Neural cell (in vitro differentiated cells): Measurements from ENCODE around the gene HOXB4. TPM values are rescaled to one million over a fixed set of nuclear protein-coding genes. Genes with fewer than 3 reads are reported as not detected.

Source experiments
- H2AFZ ChIP-seq: fragments of 200-600, 300-800 bp; sonication (generic), shearing (Covaris generic); 2 replicates; pipeline ENCODE4 v1.6.0; 2014; ENCODE audit warnings: low read depth, mild to moderate bottlenecking, antibody characterized with exemption, low read length, moderate library complexity
- H3F3A ChIP-seq: fragments of 200-600 bp; shearing (Covaris generic); 2 replicates; pipeline ENCODE4 v1.6.1; 2016; ENCODE audit warnings: mild to moderate bottlenecking, moderate library complexity, mixed read lengths, antibody characterized with exemption, low read length; ENCODE audit not compliant: insufficient read depth, poor library complexity, severe bottlenecking
- H3K27ac ChIP-seq: fragments of 200-600, 300-800 bp; sonication (generic), shearing (Covaris generic); 2 replicates; pipeline ENCODE4 v1.5.1; 2014; ENCODE audit warnings: mild to moderate bottlenecking, low read length, moderate library complexity
- H3K27me3 ChIP-seq: fragments of 300-800, 200-600 bp; sonication (generic), shearing (Covaris generic); 2 replicates; pipeline ENCODE4 v1.6.0; 2014; ENCODE audit warnings: mild to moderate bottlenecking, low read depth, low read length, moderate library complexity; ENCODE audit not compliant: insufficient read depth
- H3K36me3 ChIP-seq: fragments of 300-800, 200-600 bp; sonication (generic), shearing (Covaris generic); 2 replicates; pipeline ENCODE4 v1.5.1; 2014; ENCODE audit warnings: mild to moderate bottlenecking, antibody characterized with exemption, low read length, moderate library complexity; ENCODE audit not compliant: insufficient read depth
- H3K4me2 ChIP-seq: fragments of 300-800, 200-600 bp; sonication (generic), shearing (Covaris generic); 2 replicates; pipeline ENCODE4 v1.6.0; 2014; ENCODE audit warnings: mild to moderate bottlenecking, low read length
- H3K4me3 ChIP-seq: fragments of 300-800, 200-600 bp; sonication (generic), shearing (Covaris generic); 2 replicates; pipeline ENCODE4 v1.5.1; 2014; ENCODE audit warnings: mild to moderate bottlenecking, low read length, moderate library complexity
- H3K79me2 ChIP-seq: fragments of 200-600 bp; shearing (Covaris generic); replicated peaks from 2 replicates; pipeline ENCODE4 v1.6.0; 2014; ENCODE audit warnings: mild to moderate bottlenecking, low read length, moderate library complexity; ENCODE audit not compliant: insufficient read depth
- H3K9ac ChIP-seq: fragments of 300-800, 200-600 bp; sonication (generic), shearing (Covaris generic); 2 replicates; pipeline ENCODE4 v1.6.1; 2016; ENCODE audit warnings: mild to moderate bottlenecking, low read length, mixed read lengths
- H3K9me2 ChIP-seq: fragments of 200-600 bp; shearing (Covaris generic); 2 replicates; pipeline ENCODE4 v1.6.1; 2016; ENCODE audit warnings: mild to moderate bottlenecking, low read length, mixed read lengths; ENCODE audit not compliant: insufficient read depth
- H3K9me3 ChIP-seq: fragments of 200-600, 300-800 bp; sonication (generic), shearing (Covaris generic); 2 replicates; pipeline ENCODE4 v1.6.1; 2016; ENCODE audit warnings: mild to moderate bottlenecking, mixed run types, low read length, moderate library complexity, mixed read lengths
- H4K20me1 ChIP-seq: fragments of 200-600 bp; shearing (Covaris generic); 2 replicates; pipeline ENCODE4 v1.6.1; 2016; ENCODE audit warnings: mild to moderate bottlenecking, mixed run types; ENCODE audit not compliant: insufficient read depth
- CTCF ChIP-seq: fragments of 450-650 bp; IDR thresholded peaks from 2 replicates; pipeline ENCODE4 v1.5.1; 2014; ENCODE audit warnings: antibody characterized with exemption, mild to moderate bottlenecking, moderate library complexity; ENCODE audit not compliant: poor library complexity, severe bottlenecking
- EP300 ChIP-seq: fragments of 450-650 bp; conservative IDR thresholded peaks from 2 replicates; pipeline ENCODE4 v1.6.1; 2014; ENCODE audit warnings: antibody characterized with exemption, mild to moderate bottlenecking, moderate library complexity; ENCODE audit not compliant: poor library complexity, severe bottlenecking
- EZH2 ChIP-seq: fragments of 200-600, 300-800 bp; shearing (Covaris generic), sonication (generic); IDR thresholded peaks from 2 replicates; pipeline ENCODE4 v1.6.1; 2014; ENCODE audit warnings: antibody characterized with exemption, low read length, borderline replicate concordance, mild to moderate bottlenecking; ENCODE audit not compliant: insufficient read depth, poor library complexity, severe bottlenecking
- MXI1 ChIP-seq: fragments of 450-650 bp; conservative IDR thresholded peaks from 2 replicates; pipeline ENCODE4 v1.6.1; 2014; ENCODE audit warnings: antibody characterized with exemption, mild to moderate bottlenecking; ENCODE audit not compliant: poor library complexity, severe bottlenecking
- POLR2AphosphoS5 ChIP-seq: IDR thresholded peaks from 2 replicates; pipeline ENCODE4 v1.6.1; 2012
- RAD21 ChIP-seq: fragments of 450-650 bp; conservative IDR thresholded peaks from 2 replicates; pipeline ENCODE4 v1.6.1; 2014; ENCODE audit warnings: antibody characterized with exemption, mild to moderate bottlenecking, moderate library complexity
- REST ChIP-seq: IDR thresholded peaks from 2 replicates; pipeline ENCODE4 v1.6.1; 2012; ENCODE audit warnings: borderline replicate concordance
- SMC3 ChIP-seq: fragments of 450-650 bp; conservative IDR thresholded peaks from 2 replicates; pipeline ENCODE4 v1.6.1; 2014; ENCODE audit warnings: antibody characterized with exemption, mild to moderate bottlenecking, moderate library complexity; ENCODE audit not compliant: poor library complexity
- TAF1 ChIP-seq: IDR thresholded peaks from 2 replicates; pipeline ENCODE4 v1.6.1; 2012; ENCODE audit warnings: low read depth
- polyA plus RNA-seq: library from polyadenylated mRNA; depleted of rRNA; stranded (reverse); fragments of >200 nt; gene quantifications from 2 replicates; pipeline ENCODE4 v1.2.3, GENCODE V29; 2014

HOXB4 gene
- polyA plus RNA-seq, 1 donor from 2014 or later: not detected

- Histone ChIP-seq H3K36me3 (no peaks in the 10 kb centered on the region), H3K27ac (no peak overlapping the region), H2AFZ (no peak overlapping the region), H4K20me1 (no peaks in the 10 kb centered on the region), H3K4me3 (no peak overlapping the region), H3K27me3 (peaks cover 98% of the 10 kb centered on the region), H3K9me3 (no peaks in the 10 kb centered on the region), H3F3A (no peaks in the 10 kb centered on the region), H3K79me2 (no peaks in the 10 kb centered on the region), H3K9ac (no peak overlapping the region), H3K9me2 (no peaks in the 10 kb centered on the region), H3K4me2 (no peak overlapping the region)
- TF ChIP-seq POLR2AphosphoS5: no peak
- TF ChIP-seq TAF1: no peak
- no peak for TF ChIP-seq SMC3
- no peak for TF ChIP-seq MXI1
- no peak for TF ChIP-seq EZH2
- no peak for TF ChIP-seq RAD21
- no peak for TF ChIP-seq EP300
- TF ChIP-seq CTCF: no peak
- TF ChIP-seq REST: no peak
Measured at GRCh38 chr17:48577330-48577945, 712 bp downstream of the HOXB4 start.

GRCh38 chr17:48576479-48577309 lies 1.5 kb downstream of the HOXB4 start:
- Histone ChIP-seq H3K4me2 (no peak overlapping the region), H3K9ac (no peak overlapping the region), H2AFZ (no peak overlapping the region), H3K9me3 (no peaks in the 10 kb centered on the region), H4K20me1 (no peaks in the 10 kb centered on the region), H3K79me2 (no peaks in the 10 kb centered on the region), H3K36me3 (no peaks in the 10 kb centered on the region), H3F3A (no peaks in the 10 kb centered on the region), H3K9me2 (no peaks in the 10 kb centered on the region), H3K27me3 (peaks cover 98% of the 10 kb centered on the region), H3K4me3 (no peak overlapping the region), H3K27ac (no peak overlapping the region)
- TF ChIP-seq CTCF (no peak), EP300 (no peak), REST (no peak), POLR2AphosphoS5 (peak; percentile 14), EZH2 (peak; percentile 48)
